GM21367 (cell line): ENCODE data around the gene CDH12.
"Not testable (repeated sequence)": the region's sequence is repeated elsewhere in the genome, so short reads cannot be mapped to it uniquely, and the experiment has no call there.

Experiments used
- ATAC-seq: cut with Tn5 transposase; IDR thresholded peaks from one replicate; pipeline ENCODE4 v1.9.1; 2021; ENCODE audit not compliant: unreplicated experiment

CDH12 gene

GRCh38 chr5:22473886-22474285 lies 379.3 kb downstream of the CDH12 start:
- ATAC-seq = no peak

GRCh38 chr5:22471154-22471553 lies 382.0 kb downstream of the CDH12 start:
- no peak for ATAC-seq

GRCh38 chr5:22470408-22470807 lies 382.7 kb downstream of the CDH12 start:
- ATAC-seq = no peak

GRCh38 chr5:22465616-22466015 lies 387.5 kb downstream of the CDH12 start:
- no peak for ATAC-seq

GRCh38 chr5:22465177-22465576 lies 388.0 kb downstream of the CDH12 start:
- no peak for ATAC-seq

- ATAC-seq = no peak
Measured at GRCh38 chr5:22460189-22460588, 393.0 kb downstream of the CDH12 start.

GRCh38 chr5:22432905-22433304 lies 420.2 kb downstream of the CDH12 start:
- ATAC-seq = no peak

GRCh38 chr5:22431840-22432239 lies 421.3 kb downstream of the CDH12 start:
- ATAC-seq = no peak

GRCh38 chr5:22431406-22431805 lies 421.7 kb downstream of the CDH12 start:
- no peak for ATAC-seq

- no peak for ATAC-seq
Measured at GRCh38 chr5:22411554-22412349, 441.4 kb downstream of the CDH12 start.

GRCh38 chr5:22391956-22392355 lies 461.2 kb downstream of the CDH12 start:
- ATAC-seq = no peak

GRCh38 chr5:22390888-22391287 lies 462.3 kb downstream of the CDH12 start:
- ATAC-seq = no peak

- ATAC-seq = no peak
Measured at GRCh38 chr5:22372826-22373660, 480.1 kb downstream of the CDH12 start.

- no peak for ATAC-seq
Measured at GRCh38 chr5:22372376-22372775, 480.8 kb downstream of the CDH12 start.

GRCh38 chr5:22354956-22355355 lies 498.2 kb downstream of the CDH12 start:
- no peak for ATAC-seq

GRCh38 chr5:22352493-22352892 lies 500.7 kb downstream of the CDH12 start:
- ATAC-seq = no peak

- ATAC-seq = no peak
Measured at GRCh38 chr5:22351178-22351577, 502.0 kb downstream of the CDH12 start.

GRCh38 chr5:22348027-22348426 lies 505.1 kb downstream of the CDH12 start:
- ATAC-seq = no peak

- ATAC-seq = no peak
Measured at GRCh38 chr5:22344000-22344399, 509.1 kb downstream of the CDH12 start.

- no peak for ATAC-seq
Measured at GRCh38 chr5:22341406-22341805, 511.7 kb downstream of the CDH12 start.

- not testable (repeated sequence) for ATAC-seq
Measured at GRCh38 chr5:22332949-22333348, 520.2 kb downstream of the CDH12 start.

- ATAC-seq = no peak
Measured at GRCh38 chr5:22329683-22330082, 523.5 kb downstream of the CDH12 start.
